Liver (tissue), 9 donors: Measurements from ENCODE around the gene VSIG10L2. TPM values are rescaled to one million over a fixed set of nuclear protein-coding genes. Genes with fewer than 3 reads are reported as not detected.

Experiments
- DNase-seq: peaks from one replicate; pipeline ENCODE4 v3.0.0-alpha.2; 2017; ENCODE audit warnings: low spot score
- H3K27ac ChIP-seq, 2 donors: one replicate each; pipeline ENCODE4 v1.7.0; 2013; ENCODE audit warnings: inconsistent platforms in 2 of 2, low read length in 2 of 2, control low read depth in 1 of 2, low read depth in 1 of 2, mild to moderate bottlenecking in 1 of 2
- H3K27me3 ChIP-seq, 4 donors: one replicate each; pipeline versions ENCODE4 v1.6.1 to v1.7.0; 2013; ENCODE audit warnings: low read length in 3 of 4, inconsistent platforms in 1 of 4, mild to moderate bottlenecking in 1 of 4, moderate library complexity in 1 of 4; ENCODE audit not compliant: control insufficient read depth in 4 of 4, insufficient read depth in 4 of 4
- H3K36me3 ChIP-seq, 4 donors: one replicate each; pipeline versions ENCODE4 v1.6.1 to v1.7.0; 2013; ENCODE audit warnings: low read length in 3 of 4, mild to moderate bottlenecking in 3 of 4, low read depth in 1 of 4, moderate library complexity in 1 of 4; ENCODE audit not compliant: control insufficient read depth in 4 of 4, insufficient read depth in 3 of 4
- H3K4me1 ChIP-seq, 4 donors: one replicate each; pipeline versions ENCODE4 v1.6.1 to v1.7.0; 2013; ENCODE audit warnings: low read length in 3 of 4, mild to moderate bottlenecking in 3 of 4, moderate library complexity in 1 of 4; ENCODE audit not compliant: control insufficient read depth in 4 of 4, insufficient read depth in 4 of 4
- H3K4me3 ChIP-seq, 3 donors: one replicate each; pipeline versions ENCODE4 v1.6.1 to v1.7.0; 2013; ENCODE audit warnings: low read length in 3 of 3, control low read depth in 1 of 3, low read depth in 1 of 3, mild to moderate bottlenecking in 1 of 3
- H3K9ac ChIP-seq, 2 donors: one replicate each; pipeline ENCODE4 v1.7.0; 2013; ENCODE audit warnings: low read length in 2 of 2, mild to moderate bottlenecking in 2 of 2, moderate library complexity in 2 of 2, control low read depth in 1 of 2, low read depth in 1 of 2
- H3K9me3 ChIP-seq, 4 donors: one replicate each; pipeline versions ENCODE4 v1.6.1 to v1.7.0; 2013; ENCODE audit warnings: low read length in 3 of 4; ENCODE audit not compliant: control insufficient read depth in 4 of 4
- EGR1 ChIP-seq, 2 donors: IDR thresholded peaks; 2 replicates each; pipeline ENCODE4 v1.6.1; 2016 to 2018; ENCODE audit warnings: antibody characterized with exemption in 2 of 2, low read depth in 2 of 2
- FOXA1 ChIP-seq: IDR thresholded peaks from 2 replicates; pipeline ENCODE4 v1.6.1; 2016; ENCODE audit warnings: antibody characterized with exemption
- FOXA2 ChIP-seq: IDR thresholded peaks from 2 replicates; pipeline ENCODE4 v1.6.1; 2016; ENCODE audit warnings: antibody characterized with exemption
- GABPA ChIP-seq, 2 donors: IDR thresholded peaks in 1 of 2; conservative IDR thresholded peaks in 1 of 2; 2 replicates each; pipeline ENCODE4 v1.6.1; 2016; ENCODE audit warnings: antibody characterized with exemption in 2 of 2, mild to moderate bottlenecking in 1 of 2, moderate library complexity in 1 of 2
- HNF4A ChIP-seq, 2 donors: conservative IDR thresholded peaks; 2 replicates each; pipeline ENCODE4 v1.6.1; 2016; ENCODE audit warnings: antibody characterized with exemption in 2 of 2, mild to moderate bottlenecking in 2 of 2
- HNF4G ChIP-seq: IDR thresholded peaks from 2 replicates; pipeline ENCODE4 v1.6.1; 2016; ENCODE audit warnings: antibody characterized with exemption
- JUND ChIP-seq, 2 donors: IDR thresholded peaks; 2 replicates each; pipeline ENCODE4 v1.6.1; 2016; ENCODE audit warnings: antibody characterized with exemption in 2 of 2
- NR2F2 ChIP-seq: IDR thresholded peaks from 2 replicates; pipeline ENCODE4 v1.6.1; 2016; ENCODE audit warnings: antibody characterized with exemption
- RAD21 ChIP-seq, 2 donors: IDR thresholded peaks; 2 replicates each; pipeline ENCODE4 v1.6.1; 2016; ENCODE audit warnings: antibody characterized with exemption in 2 of 2, mild to moderate bottlenecking in 2 of 2
- RXRA ChIP-seq, 2 donors: IDR thresholded peaks; 2 replicates each; pipeline ENCODE4 v1.6.1; 2017 to 2018; ENCODE audit warnings: antibody characterized with exemption in 2 of 2, mild to moderate bottlenecking in 1 of 2
- SP1 ChIP-seq: IDR thresholded peaks from 2 replicates; pipeline ENCODE4 v1.6.1; 2018; ENCODE audit warnings: antibody characterized with exemption, mild to moderate bottlenecking
- TAF1 ChIP-seq: conservative IDR thresholded peaks from 2 replicates; pipeline ENCODE4 v1.6.1; 2016; ENCODE audit warnings: antibody characterized with exemption, mild to moderate bottlenecking
- YY1 ChIP-seq: IDR thresholded peaks from 2 replicates; pipeline ENCODE4 v1.6.1; 2016; ENCODE audit warnings: antibody characterized with exemption, mild to moderate bottlenecking
- ZBTB33 ChIP-seq: IDR thresholded peaks from 2 replicates; pipeline ENCODE4 v1.6.1; 2016; ENCODE audit warnings: antibody characterized with exemption
- WGBS: extraction: QIAGEN DNeasy Blood & Tissue Kit; methylation state at CpG from one replicate; pipeline ENCODE4 v1.1.7; 2013; 5-methylcytosine and 5-hydroxymethylcytosine counted together
- polyA plus RNA-seq, 2 donors: library from polyadenylated mRNA; stranded (reverse) in 1 of 2; unstranded in 1 of 2; fragments of 200-250 nt in 1 of 2; fragments of >200 nt in 1 of 2; fragmentation: Nextera tagmentation in 1 of 2; extraction: Ambion mirVana in 1 of 2; gene quantifications; one replicate each; pipeline versions ENCODE4 v1.2.1 to v1.2.3, GENCODE V29; 2013 to 2015
- total RNA-seq, 2 donors: library from RNA; depleted of rRNA; stranded (reverse); fragments of >200 nt; gene quantifications; one replicate each; pipeline ENCODE4 v1.2.3, GENCODE V29; 2014
- TF ChIP-seq, protein P1 (sequence below): IDR thresholded peaks from 2 replicates; pipeline ENCODE4 v1.6.1; 2016; ENCODE audit warnings: antibody characterized with exemption, mild to moderate bottlenecking
- TF ChIP-seq, protein P2 (sequence below): fragments of 150-350 bp; IDR thresholded peaks from 2 replicates; pipeline ENCODE4 v1.5.1; 2017; ENCODE audit warnings: improper control_type of control experiment, low read depth, low read length; ENCODE audit not compliant: missing input control
- TF ChIP-seq, protein P3 (sequence below): IDR thresholded peaks from 2 replicates; pipeline ENCODE4 v1.6.1; 2016; ENCODE audit warnings: antibody characterized with exemption
- TF ChIP-seq, protein P4 (sequence below): IDR thresholded peaks from 2 replicates; pipeline ENCODE4 v1.6.1; 2016; ENCODE audit warnings: antibody characterized with exemption
- donor health status: healthy.
- donor health status: healthy.
- donor health status: healthy.
- donor health status: healthy.
- donor health status: healthy.

The VSIG10L2 gene
- total and polyA plus RNA-seq, 4 donors: not detected

- peaks cover under 1 to 10% (median 5%) of the 10 kb centered on the region in 4 donors for H3K4me1 ChIP-seq
- no peaks in the 10 kb centered on the region for H3K27me3 ChIP-seq
- TF ChIP-seq SP1: no peak
- no peak for TF ChIP-seq ZBTB33
- no peak for TF ChIP-seq FOXA2
- TF ChIP-seq RXRA (IDR thresholded peaks at IDR 0.05): no peak
- TF ChIP-seq JUND (IDR thresholded peaks at IDR 0.05): no peak
- TF ChIP-seq, protein P1, sequence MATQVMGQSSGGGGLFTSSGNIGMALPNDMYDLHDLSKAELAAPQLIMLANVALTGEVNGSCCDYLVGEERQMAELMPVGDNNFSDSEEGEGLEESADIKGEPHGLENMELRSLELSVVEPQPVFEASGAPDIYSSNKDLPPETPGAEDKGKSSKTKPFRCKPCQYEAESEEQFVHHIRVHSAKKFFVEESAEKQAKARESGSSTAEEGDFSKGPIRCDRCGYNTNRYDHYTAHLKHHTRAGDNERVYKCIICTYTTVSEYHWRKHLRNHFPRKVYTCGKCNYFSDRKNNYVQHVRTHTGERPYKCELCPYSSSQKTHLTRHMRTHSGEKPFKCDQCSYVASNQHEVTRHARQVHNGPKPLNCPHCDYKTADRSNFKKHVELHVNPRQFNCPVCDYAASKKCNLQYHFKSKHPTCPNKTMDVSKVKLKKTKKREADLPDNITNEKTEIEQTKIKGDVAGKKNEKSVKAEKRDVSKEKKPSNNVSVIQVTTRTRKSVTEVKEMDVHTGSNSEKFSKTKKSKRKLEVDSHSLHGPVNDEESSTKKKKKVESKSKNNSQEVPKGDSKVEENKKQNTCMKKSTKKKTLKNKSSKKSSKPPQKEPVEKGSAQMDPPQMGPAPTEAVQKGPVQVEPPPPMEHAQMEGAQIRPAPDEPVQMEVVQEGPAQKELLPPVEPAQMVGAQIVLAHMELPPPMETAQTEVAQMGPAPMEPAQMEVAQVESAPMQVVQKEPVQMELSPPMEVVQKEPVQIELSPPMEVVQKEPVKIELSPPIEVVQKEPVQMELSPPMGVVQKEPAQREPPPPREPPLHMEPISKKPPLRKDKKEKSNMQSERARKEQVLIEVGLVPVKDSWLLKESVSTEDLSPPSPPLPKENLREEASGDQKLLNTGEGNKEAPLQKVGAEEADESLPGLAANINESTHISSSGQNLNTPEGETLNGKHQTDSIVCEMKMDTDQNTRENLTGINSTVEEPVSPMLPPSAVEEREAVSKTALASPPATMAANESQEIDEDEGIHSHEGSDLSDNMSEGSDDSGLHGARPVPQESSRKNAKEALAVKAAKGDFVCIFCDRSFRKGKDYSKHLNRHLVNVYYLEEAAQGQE: no peak
- no peak for TF ChIP-seq GABPA (IDR thresholded peaks at IDR 0.05 in 1 of 2, conservative IDR thresholded peaks at IDR 0.05 in 1 of 2)
- TF ChIP-seq NR2F2: no peak
- TF ChIP-seq, protein P2, sequence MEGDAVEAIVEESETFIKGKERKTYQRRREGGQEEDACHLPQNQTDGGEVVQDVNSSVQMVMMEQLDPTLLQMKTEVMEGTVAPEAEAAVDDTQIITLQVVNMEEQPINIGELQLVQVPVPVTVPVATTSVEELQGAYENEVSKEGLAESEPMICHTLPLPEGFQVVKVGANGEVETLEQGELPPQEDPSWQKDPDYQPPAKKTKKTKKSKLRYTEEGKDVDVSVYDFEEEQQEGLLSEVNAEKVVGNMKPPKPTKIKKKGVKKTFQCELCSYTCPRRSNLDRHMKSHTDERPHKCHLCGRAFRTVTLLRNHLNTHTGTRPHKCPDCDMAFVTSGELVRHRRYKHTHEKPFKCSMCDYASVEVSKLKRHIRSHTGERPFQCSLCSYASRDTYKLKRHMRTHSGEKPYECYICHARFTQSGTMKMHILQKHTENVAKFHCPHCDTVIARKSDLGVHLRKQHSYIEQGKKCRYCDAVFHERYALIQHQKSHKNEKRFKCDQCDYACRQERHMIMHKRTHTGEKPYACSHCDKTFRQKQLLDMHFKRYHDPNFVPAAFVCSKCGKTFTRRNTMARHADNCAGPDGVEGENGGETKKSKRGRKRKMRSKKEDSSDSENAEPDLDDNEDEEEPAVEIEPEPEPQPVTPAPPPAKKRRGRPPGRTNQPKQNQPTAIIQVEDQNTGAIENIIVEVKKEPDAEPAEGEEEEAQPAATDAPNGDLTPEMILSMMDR: no peak
- no peak for TF ChIP-seq RAD21 (IDR thresholded peaks at IDR 0.05)
- TF ChIP-seq TAF1: no peak
- TF ChIP-seq HNF4G: no peak
- no peak for TF ChIP-seq HNF4A (conservative IDR thresholded peaks at IDR 0.05)
- no peak for TF ChIP-seq YY1
- no peak for TF ChIP-seq FOXA1
- TF ChIP-seq, protein P3, sequence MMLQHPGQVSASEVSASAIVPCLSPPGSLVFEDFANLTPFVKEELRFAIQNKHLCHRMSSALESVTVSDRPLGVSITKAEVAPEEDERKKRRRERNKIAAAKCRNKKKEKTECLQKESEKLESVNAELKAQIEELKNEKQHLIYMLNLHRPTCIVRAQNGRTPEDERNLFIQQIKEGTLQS: no peak
- no peak for TF ChIP-seq EGR1 (IDR thresholded peaks at IDR 0.05; ENCODE audit: low read depth in 2 of 2)
- TF ChIP-seq, protein P4, sequence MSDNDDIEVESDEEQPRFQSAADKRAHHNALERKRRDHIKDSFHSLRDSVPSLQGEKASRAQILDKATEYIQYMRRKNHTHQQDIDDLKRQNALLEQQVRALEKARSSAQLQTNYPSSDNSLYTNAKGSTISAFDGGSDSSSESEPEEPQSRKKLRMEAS: no peak
- WGBS: 93% methylated on average over 11 of the region's 11 CpGs
- no peak for DNase-seq
- H3K9me3 ChIP-seq: no peaks in the 10 kb centered on the region
- H3K36me3 ChIP-seq: no peaks in the 10 kb centered on the region
- no peak overlapping the region for H3K4me3 ChIP-seq
- H3K27ac ChIP-seq: no peak overlapping the region
- no peak overlapping the region for H3K9ac ChIP-seq
Observed at GRCh38 chr11:125930076-125930450, 15.8 kb upstream of the VSIG10L2 start.
